Esophagus muscularis mucosa (tissue), 4 donors: ENCODE results near the gene EGFL8. TPM values are rescaled to one million over a fixed set of nuclear protein-coding genes. Genes with fewer than 3 reads are reported as not detected.

ENCODE experiments used
- DNase-seq: peaks from one replicate; pipeline ENCODE4 v3.0.0-alpha.2; 2017; ENCODE audit errors: extremely low spot score
- H3K27ac ChIP-seq, 4 donors: fragments of 200-600 bp; sonication (generic); replicated peaks in 1 of 4; 1 replicate in 3 of 4; 2 replicates in 1 of 4; pipeline ENCODE4 v1.5.1; 2016 to 2019; ENCODE audit warnings: mild to moderate bottlenecking in 1 of 4
- H3K27me3 ChIP-seq, 4 donors: fragments of 200-600 bp; sonication (generic); one replicate each; pipeline versions ENCODE4 v1.5.1 to v1.6.0; 2016 to 2019
- H3K36me3 ChIP-seq, 4 donors: fragments of 200-600 bp; sonication (generic); one replicate each; pipeline ENCODE4 v1.5.1; 2016 to 2019
- H3K4me1 ChIP-seq, 4 donors: fragments of 200-600 bp; sonication (generic); one replicate each; pipeline ENCODE4 v1.5.1; 2016 to 2019
- H3K4me3 ChIP-seq, 4 donors: fragments of 200-600 bp; sonication (generic); 1 replicate in 2 of 4; 2 replicates in 2 of 4; pipeline ENCODE4 v1.5.1; 2016 to 2019; ENCODE audit warnings: mild to moderate bottlenecking in 4 of 4, moderate library complexity in 1 of 4
- H3K9me3 ChIP-seq, 4 donors: fragments of 200-600 bp; sonication (generic); 1 replicate in 3 of 4; 2 replicates in 1 of 4; pipeline ENCODE4 v1.5.1; 2016 to 2019
- CTCF ChIP-seq, 3 experiments: fragments of 200-600 bp in 2 of 3; fragments of 450-650 bp in 1 of 3; sonication (generic) in 2 of 3; IDR thresholded peaks; one replicate each; pipeline ENCODE4 v1.5.1; 2017 to 2019; ENCODE audit warnings: antibody characterized with exemption in 3 of 3, mild to moderate bottlenecking in 2 of 3, moderate library complexity in 1 of 3
- EP300 ChIP-seq: sonication (generic); formaldehyde crosslinking; IDR thresholded peaks from one replicate; pipeline ENCODE4 v1.6.1; 2017; ENCODE audit warnings: antibody characterized with exemption
- POLR2A ChIP-seq: fragments of 450-650 bp; IDR thresholded peaks from one replicate; pipeline ENCODE4 v1.6.1; 2017; ENCODE audit warnings: antibody characterized with exemption, moderate library complexity, mild to moderate bottlenecking, low read depth
- POLR2AphosphoS5 ChIP-seq, 2 donors: sonication (generic); formaldehyde crosslinking; IDR thresholded peaks; one replicate each; pipeline ENCODE4 v1.6.1; 2017; ENCODE audit warnings: antibody characterized with exemption in 2 of 2
- WGBS: methylation state at CpG from one replicate; pipeline ENCODE4 v1.1.5; 2018; 5-methylcytosine and 5-hydroxymethylcytosine counted together
- intact Hi-C: fragments of 100-400 bp; cut with DNase I; formaldehyde crosslinking; loops from one replicate; pipeline ENCODE4 v1.15.1; 2023
- total RNA-seq, 4 donors: library from RNA; depleted of rRNA; stranded (reverse); fragments of >200 nt; gene quantifications; one replicate each; pipeline versions ENCODE4 v1.1.0 to v1.2.1, GENCODE V29; 2016

The EGFL8 gene
- total RNA-seq, 4 donors from 2014 or later = 8.1 to 20.7 (median 13.9) TPM

GRCh38 chr6:32212076-32212760 lies 47.8 kb downstream of the EGFL8 start:
- H3K27me3 ChIP-seq = no peaks in the 10 kb centered on the region
- WGBS = 72% methylated on average over 12 of the region's 12 CpGs
- no peak overlapping the region for H3K4me3 ChIP-seq
- no peak for DNase-seq
- TF ChIP-seq EP300 = no peak
- no peak for TF ChIP-seq CTCF (IDR thresholded peaks at IDR 0.05)
- TF ChIP-seq POLR2A = no peak
- TF ChIP-seq POLR2AphosphoS5 (IDR thresholded peaks at IDR 0.05) = no peak
- H3K27ac ChIP-seq = no peak overlapping the region
- intact Hi-C loops = no loop called here
- H3K4me1 ChIP-seq = no peaks in the 10 kb centered on the region
- no peaks in the 10 kb centered on the region for H3K9me3 ChIP-seq
- peaks cover 0 to 57% (median 0%) of the 10 kb centered on the region in 4 donors for H3K36me3 ChIP-seq

- peaks cover 0 to 69% (median 0%) of the 10 kb centered on the region in 4 donors for H3K36me3 ChIP-seq
- WGBS = 82% methylated on average over 6 of the region's 6 CpGs
- H3K4me3 ChIP-seq = no peak overlapping the region
- TF ChIP-seq CTCF (IDR thresholded peaks at IDR 0.05) (no peak), POLR2AphosphoS5 (IDR thresholded peaks at IDR 0.05) (no peak)
- H3K27me3 ChIP-seq = no peaks in the 10 kb centered on the region
- no peak overlapping the region for H3K27ac ChIP-seq
- no peak for DNase-seq
- no peaks in the 10 kb centered on the region for H3K9me3 ChIP-seq
- intact Hi-C loops = no loop called here
- H3K4me1 ChIP-seq = no peaks in the 10 kb centered on the region
Measured at GRCh38 chr6:32213649-32214048, 49.3 kb downstream of the EGFL8 start.

GRCh38 chr6:32214126-32214525 lies 49.7 kb downstream of the EGFL8 start:
- TF ChIP-seq POLR2A = no peak
- no peak for TF ChIP-seq POLR2AphosphoS5 (IDR thresholded peaks at IDR 0.05)
- TF ChIP-seq EP300 = no peak
- no peak for TF ChIP-seq CTCF (IDR thresholded peaks at IDR 0.05)
- H3K4me3 ChIP-seq = no peak overlapping the region
- no peaks in the 10 kb centered on the region for H3K27me3 ChIP-seq
- H3K36me3 ChIP-seq = peaks cover 0 to 74% (median 0%) of the 10 kb centered on the region in 4 donors
- no peak overlapping the region for H3K27ac ChIP-seq
- no peak for DNase-seq
- no peaks in the 10 kb centered on the region for H3K4me1 ChIP-seq
- 70% methylated on average over 3 of the region's 3 CpGs for WGBS
- intact Hi-C loops = no loop called here
- H3K9me3 ChIP-seq = no peaks in the 10 kb centered on the region

- H3K4me1 ChIP-seq = no peaks in the 10 kb centered on the region
- no peak overlapping the region for H3K27ac ChIP-seq
- 93% methylated on average over 4 of the region's 4 CpGs for WGBS
- intact Hi-C loops = no loop called here
- no peaks in the 10 kb centered on the region for H3K27me3 ChIP-seq
- DNase-seq = no peak
- no peaks in the 10 kb centered on the region for H3K9me3 ChIP-seq
- TF ChIP-seq POLR2AphosphoS5 (IDR thresholded peaks at IDR 0.05) = no peak
- TF ChIP-seq EP300 = no peak
- no peak for TF ChIP-seq CTCF (IDR thresholded peaks at IDR 0.05)
- TF ChIP-seq POLR2A = no peak
- peaks cover 0 to 81% (median 0%) of the 10 kb centered on the region in 4 donors for H3K36me3 ChIP-seq
- no peak overlapping the region for H3K4me3 ChIP-seq
Measured at GRCh38 chr6:32215617-32216016, 51.2 kb downstream of the EGFL8 start.

GRCh38 chr6:32216285-32216684 lies 51.9 kb downstream of the EGFL8 start:
- intact Hi-C loops = no loop called here
- no peak for TF ChIP-seq POLR2AphosphoS5 (IDR thresholded peaks at IDR 0.05)
- TF ChIP-seq EP300 = no peak
- TF ChIP-seq POLR2A = no peak
- no peak for TF ChIP-seq CTCF (IDR thresholded peaks at IDR 0.05)
- H3K27ac ChIP-seq = no peak overlapping the region
- DNase-seq = no peak
- H3K4me1 ChIP-seq = no peaks in the 10 kb centered on the region
- no peak overlapping the region for H3K4me3 ChIP-seq
- no peaks in the 10 kb centered on the region for H3K9me3 ChIP-seq
- H3K36me3 ChIP-seq = peaks cover 0 to 84% (median 0%) of the 10 kb centered on the region in 4 donors
- H3K27me3 ChIP-seq = no peaks in the 10 kb centered on the region
- WGBS = 89% methylated on average over 10 of the region's 10 CpGs
